PC-9 (cell line): ENCODE data around the gene BTBD17. TPM values are rescaled to one million over a fixed set of nuclear protein-coding genes. Genes with fewer than 3 reads are reported as not detected.

Source experiments
- BruUV-seq: library from RNA; stranded (reverse); fragments of 400-500 nt; replicated peaks from 2 replicates; lab custom pipeline; 2021; lab: Mats Ljungman, UMichigan
- CTCF ChIA-PET: fragments of 300-600 bp; sonication (Branson Sonifier 250); formaldehyde crosslinking; loops from one replicate; lab custom pipeline; 2022; ENCODE audit warnings: antibody characterized with exemption; lab: Charles Lee
- POLR2A ChIA-PET: fragments of 300-600 bp; sonication (Branson Sonifier 250); formaldehyde crosslinking; loops from one replicate; lab custom pipeline; 2022; ENCODE audit warnings: antibody characterized with exemption; ENCODE audit not compliant: unreplicated experiment; lab: Charles Lee
- DNase-seq, 2 experiments: peaks; one replicate each; pipeline versions ENCODE4 v3.0.0 to v3.0.0-alpha.2; 2015 to 2022; ENCODE audit warnings: mixed read lengths in 1 of 2
- H2AFZ ChIP-seq: fragments of 200-600 bp; sonication (generic); 2 replicates; pipeline ENCODE4 v1.8.1; 2017; ENCODE audit warnings: antibody characterized with exemption
- H3F3A ChIP-seq: fragments of 200-600 bp; sonication (generic); 2 replicates; pipeline ENCODE4 v1.8.1; 2017; ENCODE audit warnings: antibody characterized with exemption, mild to moderate bottlenecking, low read depth; ENCODE audit not compliant: insufficient read depth
- H3K27ac ChIP-seq: fragments of 200-600 bp; sonication (generic); 2 replicates; pipeline ENCODE4 v1.6.1; 2016; ENCODE audit warnings: mixed run types
- H3K27me3 ChIP-seq: fragments of 200-600 bp; sonication (generic); 2 replicates; pipeline ENCODE4 v1.6.1; 2016; ENCODE audit warnings: low read depth, mixed run types; ENCODE audit not compliant: insufficient read depth
- H3K36me3 ChIP-seq: fragments of 200-600 bp; sonication (generic); 2 replicates; pipeline ENCODE4 v1.6.1; 2016; ENCODE audit warnings: low read depth, mixed run types
- H3K4me1 ChIP-seq: fragments of 200-600 bp; sonication (generic); replicated peaks from 2 replicates; pipeline ENCODE4 v1.6.1; 2016; ENCODE audit warnings: mixed run types; ENCODE audit not compliant: insufficient read depth
- H3K4me2 ChIP-seq: fragments of 200-600 bp; sonication (generic); 2 replicates; pipeline ENCODE4 v1.6.1; 2017; ENCODE audit warnings: mixed run types
- H3K4me3 ChIP-seq: fragments of 200-600 bp; sonication (generic); 2 replicates; pipeline ENCODE4 v1.6.1; 2016; ENCODE audit warnings: mixed run types
- H3K79me2 ChIP-seq: fragments of 200-600 bp; sonication (generic); 2 replicates; pipeline ENCODE4 v1.6.1; 2017; ENCODE audit warnings: low read depth, mixed run types
- H3K9me2 ChIP-seq: fragments of 200-600 bp; sonication (generic); 2 replicates; pipeline ENCODE4 v1.8.1; 2017; ENCODE audit warnings: mild to moderate bottlenecking; ENCODE audit not compliant: insufficient read depth
- H3K9me3 ChIP-seq: fragments of 200-600 bp; sonication (generic); 2 replicates; pipeline ENCODE4 v1.8.1; 2016; ENCODE audit warnings: low read depth; ENCODE audit not compliant: insufficient read depth
- H4K20me1 ChIP-seq: fragments of 200-600 bp; sonication (generic); 2 replicates; pipeline ENCODE4 v1.8.1; 2017; ENCODE audit not compliant: insufficient read depth
- CTCF ChIP-seq: fragments of 200-600 bp; sonication (generic); conservative IDR thresholded peaks from 2 replicates; pipeline ENCODE4 v1.6.1; 2017; ENCODE audit warnings: mixed run types, antibody characterized with exemption, mild to moderate bottlenecking, moderate library complexity
- EZH2 ChIP-seq: fragments of 200-600 bp; sonication (generic); IDR thresholded peaks from 2 replicates; pipeline ENCODE4 v1.8.0; 2017; ENCODE audit warnings: antibody characterized with exemption, low read depth
- intact Hi-C: fragments of 100-400 bp; cut with micrococcal nuclease; formaldehyde crosslinking; loops from one replicate; pipeline ENCODE4 v1.10.0; 2022; ENCODE audit not compliant: unreplicated experiment
- total RNA-seq: library from RNA; stranded (reverse); gene quantifications from 2 replicates; pipeline ENCODE4 v1.2.3, GENCODE V29; 2021

Gene BTBD17
- total RNA-seq, 1 experiment from 2014 or later: not detected

GRCh38 chr17:74369221-74369620 is 7.6 kb upstream of the BTBD17 start:
- CTCF ChIA-PET: interaction anchor here (0.6 to 1.9 kb wide), 3 partner anchors 10 to 108 kb away, joined by 3 to 7 read pairs (median 3); no protein-coding TSS in a partner anchor

GRCh38 chr17:74368341-74369081 is 6.8 kb upstream of the BTBD17 start:
- no TSS peak for BruUV-seq
- Histone ChIP-seq H3K79me2 (no peaks in the 10 kb centered on the region), H3K9me3 (no peaks in the 10 kb centered on the region), H2AFZ (no peak overlapping the region), H3K4me2 (no peak overlapping the region), H4K20me1 (no peaks in the 10 kb centered on the region), H3K27me3 (peaks cover 80% of the 10 kb centered on the region), H3K36me3 (no peaks in the 10 kb centered on the region), H3K27ac (no peak overlapping the region), H3K4me3 (no peak overlapping the region), H3K4me1 (no peaks in the 10 kb centered on the region), H3K9me2 (no peaks in the 10 kb centered on the region), H3F3A (no peaks in the 10 kb centered on the region)
- TF ChIP-seq CTCF: peak; percentile 97
- TF ChIP-seq EZH2: no peak
- DNase-seq: peak in 1 of 2 experiments; percentile 60
- intact Hi-C loops: loop anchor here (2.0 to 5.0 kb wide), 3 partner anchors 124 to 499 kb away; partner anchors contain the start of gene TTYH2
- ChIA-PET POLR2A (interaction anchor here (0.7 kb wide), 1 partner anchor 175 kb away, joined by 7 read pairs; no protein-coding TSS in a partner anchor), CTCF (interaction anchor here (0.5 to 1.9 kb wide), 8 partner anchors 9 to 595 kb away, joined by 3 to 7 read pairs (median 4); no protein-coding TSS in a partner anchor)

More at GRCh38 chr17:74369221-74369620, 7.6 kb upstream of the BTBD17 start:
- TF ChIP-seq EZH2 (no peak), CTCF (no peak)
- intact Hi-C loops: loop anchor here (2.0 to 5.0 kb wide), 3 partner anchors 124 to 498 kb away; partner anchors contain the start of gene TTYH2
- H3K4me3 ChIP-seq: no peak overlapping the region
- no peaks in the 10 kb centered on the region for H3K9me2 ChIP-seq
- no peaks in the 10 kb centered on the region for H3K4me1 ChIP-seq
- H3K27ac ChIP-seq: no peak overlapping the region
- H3K36me3 ChIP-seq: no peaks in the 10 kb centered on the region
- peaks cover 80% of the 10 kb centered on the region for H3K27me3 ChIP-seq
- no peak overlapping the region for H3K4me2 ChIP-seq
- no peaks in the 10 kb centered on the region for H3F3A ChIP-seq
- no peak for DNase-seq
- no TSS peak for BruUV-seq
- no peaks in the 10 kb centered on the region for H3K9me3 ChIP-seq
- H3K79me2 ChIP-seq: no peaks in the 10 kb centered on the region
- no peak overlapping the region for H2AFZ ChIP-seq
- no peaks in the 10 kb centered on the region for H4K20me1 ChIP-seq
- POLR2A ChIA-PET: no interaction called here

GRCh38 chr17:74367206-74367605 is 5.5 kb upstream of the BTBD17 start, which contains the start of gene GPR142:
Gene GPR142 (plus strand): TSS chr17:74367506. CDS start chr17:74369541, 2,035 bp downstream.
- intact Hi-C loops: loop anchor here (5.0 kb wide), 2 partner anchors 155 to 500 kb away; partner anchors contain the start of gene TTYH2
- Histone ChIP-seq H3K79me2 (no peaks in the 10 kb centered on the region), H3K9me2 (no peaks in the 10 kb centered on the region), H3K36me3 (no peaks in the 10 kb centered on the region), H3K4me2 (no peak within 1 kb of the TSS), H3K9me3 (no peaks in the 10 kb centered on the region), H3K27me3 (peaks cover 83% of the 10 kb centered on the region), H3K4me1 (no peaks in the 10 kb centered on the region), H3K27ac (no peak within 1 kb of the TSS), H2AFZ (no peak within 1 kb of the TSS), H3F3A (no peaks in the 10 kb centered on the region), H3K4me3 (no peak within 1 kb of the TSS), H4K20me1 (no peaks in the 10 kb centered on the region)
- POLR2A ChIA-PET: no interaction called here
- no TSS peak for BruUV-seq
- CTCF ChIA-PET: interaction anchor here (1.7 kb wide), 1 partner anchor 12 kb away, joined by 7 read pairs; no protein-coding TSS in a partner anchor
- no peak for DNase-seq
- TF ChIP-seq EZH2 (no peak), CTCF (no peak)
